Measurements from ENCODE around the gene MYOM1.

MYOM1 gene

DNA sequence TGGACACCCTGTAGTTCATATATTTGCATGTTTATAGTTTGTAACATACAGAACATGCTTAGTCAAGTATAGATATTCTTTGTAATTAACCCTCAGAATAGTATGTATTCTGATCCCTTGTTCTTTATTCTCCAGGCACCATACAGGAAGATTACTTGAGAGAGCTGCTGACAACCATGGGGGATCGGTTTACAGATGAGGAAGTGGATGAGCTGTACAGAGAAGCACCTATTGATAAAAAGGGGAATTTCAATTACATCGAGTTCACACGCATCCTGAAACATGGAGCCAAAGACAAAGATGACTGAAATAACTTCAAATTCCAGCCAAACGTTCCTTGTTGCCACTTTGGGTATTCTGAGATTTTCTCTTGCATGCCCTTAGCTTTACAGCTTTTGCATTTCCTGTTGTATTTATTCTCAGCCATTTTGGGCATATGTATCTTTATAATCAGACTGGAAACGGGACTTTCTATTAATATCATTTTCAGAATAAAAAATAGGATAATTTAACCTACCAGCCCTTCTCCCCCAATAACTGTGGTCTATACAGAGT, 35.9 kb upstream of the MYOM1 start:
- TF ChIP-seq, protein P1, sequence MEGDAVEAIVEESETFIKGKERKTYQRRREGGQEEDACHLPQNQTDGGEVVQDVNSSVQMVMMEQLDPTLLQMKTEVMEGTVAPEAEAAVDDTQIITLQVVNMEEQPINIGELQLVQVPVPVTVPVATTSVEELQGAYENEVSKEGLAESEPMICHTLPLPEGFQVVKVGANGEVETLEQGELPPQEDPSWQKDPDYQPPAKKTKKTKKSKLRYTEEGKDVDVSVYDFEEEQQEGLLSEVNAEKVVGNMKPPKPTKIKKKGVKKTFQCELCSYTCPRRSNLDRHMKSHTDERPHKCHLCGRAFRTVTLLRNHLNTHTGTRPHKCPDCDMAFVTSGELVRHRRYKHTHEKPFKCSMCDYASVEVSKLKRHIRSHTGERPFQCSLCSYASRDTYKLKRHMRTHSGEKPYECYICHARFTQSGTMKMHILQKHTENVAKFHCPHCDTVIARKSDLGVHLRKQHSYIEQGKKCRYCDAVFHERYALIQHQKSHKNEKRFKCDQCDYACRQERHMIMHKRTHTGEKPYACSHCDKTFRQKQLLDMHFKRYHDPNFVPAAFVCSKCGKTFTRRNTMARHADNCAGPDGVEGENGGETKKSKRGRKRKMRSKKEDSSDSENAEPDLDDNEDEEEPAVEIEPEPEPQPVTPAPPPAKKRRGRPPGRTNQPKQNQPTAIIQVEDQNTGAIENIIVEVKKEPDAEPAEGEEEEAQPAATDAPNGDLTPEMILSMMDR (conservative IDR thresholded peaks at IDR 0.05; ENCODE audit: low read depth, low read length), result no peak
- H3K4me3 ChIP-seq (ENCODE audit: low read length), result no peak overlapping the region
- no peak for DNase-seq (ENCODE audit: low read depth)

DNA sequence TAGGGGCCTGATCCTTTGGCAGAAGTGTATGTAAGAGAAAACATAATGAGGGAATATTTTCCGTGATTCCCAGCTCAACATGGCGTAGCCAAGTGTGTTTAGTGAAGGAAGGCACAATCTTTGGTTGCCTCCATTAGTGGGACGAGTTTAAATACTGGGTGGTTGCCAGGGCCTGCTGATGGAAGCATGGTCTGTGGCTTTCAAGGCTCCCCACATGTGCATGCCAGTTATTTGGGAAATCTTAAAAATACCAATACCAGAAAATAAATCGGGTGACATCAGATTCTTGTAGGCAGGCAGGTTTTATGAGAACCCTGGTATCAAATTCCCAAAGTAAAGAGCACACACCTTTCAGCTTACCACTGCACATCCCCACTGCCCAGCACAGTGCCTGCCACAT, 35.0 kb upstream of the MYOM1 start:
- TF ChIP-seq, protein P1 (conservative IDR thresholded peaks at IDR 0.05; ENCODE audit: low read depth, low read length), result no peak
- no peak overlapping the region for H3K4me3 ChIP-seq (ENCODE audit: low read length)
- no peak for DNase-seq (ENCODE audit: low read depth)

DNA sequence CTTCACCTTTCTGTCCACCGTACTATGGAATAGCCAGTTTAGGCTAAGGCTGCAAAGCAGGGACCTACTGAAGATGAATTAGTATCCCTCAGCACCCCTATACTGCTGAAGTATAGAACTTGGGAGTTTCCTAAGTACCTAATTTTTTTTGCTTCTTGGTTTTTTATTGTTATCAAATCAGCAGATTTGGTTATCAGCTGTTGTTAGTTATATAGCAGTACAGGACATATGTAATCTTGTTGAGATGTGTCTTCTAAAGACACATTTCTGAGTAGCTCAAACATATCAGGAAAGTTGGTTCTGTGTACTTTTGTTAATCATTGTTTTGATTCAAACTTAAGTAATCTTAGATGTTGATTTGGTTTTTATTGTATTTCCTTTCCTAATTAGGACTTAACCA, 33.1 kb upstream of the MYOM1 start:
- no peak for DNase-seq (ENCODE audit: low read depth)
- TF ChIP-seq, protein P1 (conservative IDR thresholded peaks at IDR 0.05; ENCODE audit: low read depth, low read length), result no peak
- H3K4me3 ChIP-seq (ENCODE audit: low read length), result peak overlapping the region; percentile 34

DNA sequence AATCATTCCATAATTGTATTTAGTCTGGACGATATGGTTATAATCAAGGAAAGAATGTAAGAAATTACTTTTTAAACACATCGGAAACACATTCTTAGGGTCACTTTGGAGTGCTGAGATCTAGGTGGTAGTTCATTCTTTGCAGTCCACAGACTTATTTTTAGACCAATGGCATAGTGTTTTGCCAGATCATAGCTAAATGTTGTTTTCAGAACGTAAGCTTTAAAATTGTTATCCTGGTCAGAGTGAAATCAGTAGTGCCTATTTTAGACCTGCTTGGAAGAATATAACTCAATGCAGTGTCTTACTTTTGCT, 32.2 kb upstream of the MYOM1 start:
- peak; percentile 75 for DNase-seq (ENCODE audit: low read depth)
- peak overlapping the region; percentile 34 for H3K4me3 ChIP-seq (ENCODE audit: low read length)
- TF ChIP-seq, protein P1 (conservative IDR thresholded peaks at IDR 0.05; ENCODE audit: low read depth, low read length), result no peak

DNA sequence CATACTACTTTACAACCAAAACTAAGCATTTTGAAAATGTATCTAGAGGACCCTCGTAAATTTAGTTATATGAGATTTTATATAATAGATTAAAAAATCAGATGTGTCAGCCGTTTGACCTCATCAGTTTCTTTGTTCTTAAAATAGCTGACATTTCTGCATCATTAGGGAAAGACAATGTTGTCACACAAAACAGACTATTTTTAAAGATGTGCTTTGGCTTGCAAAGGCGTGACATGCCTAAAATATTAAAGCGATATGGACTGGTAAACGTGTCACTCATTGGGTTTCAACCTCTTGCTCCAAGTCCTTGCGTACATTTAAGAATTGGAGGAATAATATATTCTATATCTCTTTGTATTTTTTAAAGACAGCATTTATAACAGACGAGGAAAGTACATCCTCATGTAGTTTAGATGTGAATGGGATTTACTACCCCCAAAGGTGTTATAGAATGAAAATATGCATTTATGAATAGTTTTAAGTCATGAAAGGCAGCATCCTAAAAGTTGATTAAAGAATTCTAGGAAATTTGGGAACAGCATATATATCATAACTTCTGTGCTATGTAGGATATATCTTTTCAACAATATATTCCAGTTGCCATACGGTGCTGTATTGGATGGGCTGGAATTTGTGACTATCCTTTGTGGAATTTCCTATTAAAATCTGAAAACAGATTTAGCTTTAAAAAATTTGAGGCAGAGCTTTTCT, 31.6 kb upstream of the MYOM1 start:
- TF ChIP-seq, protein P1 (conservative IDR thresholded peaks at IDR 0.05; ENCODE audit: low read depth, low read length), result no peak
- H3K4me3 ChIP-seq (ENCODE audit: low read length), result peak overlapping the region; percentile 34
- DNase-seq (ENCODE audit: low read depth), result no peak

DNA sequence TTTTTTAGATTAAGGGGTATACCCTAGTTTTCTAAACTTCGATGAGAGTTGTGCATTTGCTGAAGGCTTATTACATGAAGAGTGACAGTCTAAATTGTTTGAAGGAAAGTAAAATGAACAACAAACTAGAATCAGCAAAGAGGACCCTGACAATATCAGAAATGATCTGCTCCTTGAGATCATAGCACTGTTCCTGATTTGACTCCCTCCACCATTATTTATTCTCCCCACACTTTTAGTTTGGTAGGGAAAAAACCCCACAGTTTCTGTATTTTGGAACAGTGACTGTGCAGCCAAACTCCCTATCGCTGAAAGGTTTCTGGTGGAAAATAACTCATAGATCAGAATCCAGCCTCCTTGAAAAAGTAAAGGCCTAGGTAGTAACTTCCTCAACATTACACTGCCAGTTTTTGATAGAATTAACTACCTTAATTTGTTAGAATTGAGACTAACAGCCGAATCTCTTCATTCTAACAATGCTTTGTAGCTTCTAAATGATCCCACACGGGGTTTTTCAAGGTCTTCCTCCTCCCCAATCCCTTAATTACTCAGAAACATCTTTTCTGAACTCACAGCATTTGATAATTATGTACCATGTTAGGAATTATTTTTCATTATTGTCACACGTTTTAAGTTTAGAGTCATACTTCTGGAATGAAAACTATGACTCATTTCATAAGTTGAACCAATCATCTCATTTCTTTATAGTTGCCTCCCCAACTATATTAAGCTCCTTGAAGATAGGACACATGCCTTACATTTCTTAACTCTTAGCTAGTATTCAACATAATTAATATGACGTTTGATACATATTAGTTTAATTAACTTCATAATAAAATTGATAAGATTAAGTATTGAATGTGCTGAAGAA, 30.7 kb upstream of the MYOM1 start:
- peak; percentile 80 for DNase-seq (ENCODE audit: low read depth)
- TF ChIP-seq, protein P1 (conservative IDR thresholded peaks at IDR 0.05; ENCODE audit: low read depth, low read length), result no peak
- peak overlapping the region; percentile 98 for H3K4me3 ChIP-seq (ENCODE audit: low read length)

All from retinal pigment epithelial cell (primary cell).